ENCODE data around the gene FAR2. TPM values are rescaled to one million over a fixed set of nuclear protein-coding genes. Genes with fewer than 3 reads are reported as not detected.

The FAR2 gene
- total RNA-seq, 1 donor from 2014 or later = 13.6 TPM

GRCh38 chr12:29150462-29150861 lies 1.4 kb downstream of the FAR2 start:
- no peak for DNase-seq (ENCODE audit: low read depth, low spot score)
- Mint-ChIP-seq H3K4me1 (peaks cover 31% of the 10 kb centered on the region), H3K9me3 (no peaks in the 10 kb centered on the region), H3K4me3 (peak overlapping the region; percentile 66), H3K27ac (ENCODE audit: unreplicated experiment) (no peak overlapping the region), H3K36me3 (ENCODE audit: low read depth) (no peaks in the 10 kb centered on the region), H3K27me3 (ENCODE audit: low read depth) (peaks cover 39% of the 10 kb centered on the region)
- no peak for TF ChIP-seq CTCF (conservative IDR thresholded peaks at IDR 0.05)

DNA sequence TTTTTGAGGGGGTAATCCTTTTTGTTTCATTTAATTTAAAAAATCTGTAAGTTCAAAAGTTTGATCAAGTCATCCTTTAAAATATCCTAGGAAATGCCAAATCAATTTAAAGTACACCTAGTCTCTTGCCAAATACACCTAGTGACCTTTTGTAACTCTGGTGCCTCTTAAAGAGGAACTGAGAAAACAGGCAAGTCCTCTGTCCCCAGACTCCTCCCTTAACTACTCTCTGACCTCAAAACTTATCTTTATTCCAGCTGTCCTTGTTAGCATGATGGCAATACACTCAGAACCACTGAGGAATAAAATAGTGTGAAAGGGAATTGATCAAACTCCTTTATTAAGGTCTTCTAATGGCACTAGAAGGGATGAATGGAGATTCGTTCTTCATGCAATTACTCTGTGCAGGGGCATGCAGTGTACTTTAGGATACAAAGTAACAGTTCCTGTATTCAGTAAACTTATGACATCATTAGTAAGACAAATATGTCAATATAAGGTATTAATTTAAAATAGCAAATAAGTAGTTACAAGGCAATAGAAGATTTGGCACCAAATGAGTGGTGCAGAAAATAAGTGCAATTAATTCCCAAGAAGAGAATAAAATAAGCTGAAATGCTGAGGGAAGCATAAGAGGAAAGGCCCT lies 3.3 kb downstream of the FAR2 start:
- DNase-seq (ENCODE audit: low read depth, low spot score) = no peak
- H3K4me1 Mint-ChIP-seq = peaks cover 31% of the 10 kb centered on the region
- H3K27me3 Mint-ChIP-seq (ENCODE audit: low read depth) = peaks cover 31% of the 10 kb centered on the region
- no peak overlapping the region for H3K4me3 Mint-ChIP-seq
- no peak for TF ChIP-seq CTCF (conservative IDR thresholded peaks at IDR 0.05)
- H3K9me3 Mint-ChIP-seq = no peaks in the 10 kb centered on the region
- no peaks in the 10 kb centered on the region for H3K36me3 Mint-ChIP-seq (ENCODE audit: low read depth)
- H3K27ac Mint-ChIP-seq (ENCODE audit: unreplicated experiment) = no peak overlapping the region

DNA sequence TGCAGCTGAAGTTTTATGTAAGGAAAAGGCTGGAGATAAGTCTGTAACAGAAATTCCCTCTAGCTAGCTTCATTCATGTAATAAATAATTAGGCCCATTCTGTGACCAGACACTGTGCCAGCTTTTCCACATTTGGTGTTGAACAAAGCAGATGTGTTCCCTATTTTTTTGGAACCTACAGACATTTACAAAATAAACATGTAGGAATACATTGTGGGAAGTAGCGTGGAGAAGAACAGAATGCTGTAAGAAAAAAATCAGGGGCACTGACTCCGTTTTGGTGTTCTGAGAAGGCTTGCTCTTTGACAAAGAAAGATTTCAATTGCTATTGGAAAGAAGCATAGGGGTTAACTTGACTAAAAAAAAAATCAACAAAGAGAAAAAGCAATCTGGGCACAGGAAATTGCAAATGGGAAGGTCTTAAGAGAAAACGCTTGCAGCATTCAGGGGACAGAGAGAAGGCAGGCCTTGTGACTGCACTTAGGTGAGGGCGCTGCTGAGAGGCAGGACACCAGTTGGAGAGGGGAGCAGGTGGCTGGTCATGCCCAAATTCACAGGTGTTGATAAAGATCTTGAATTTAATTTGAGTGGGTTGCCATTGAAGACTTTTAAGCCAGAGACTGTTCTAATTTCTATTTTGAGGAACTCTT lies 4.0 kb downstream of the FAR2 start:
- H3K27ac Mint-ChIP-seq (ENCODE audit: unreplicated experiment) = peak overlapping the region; percentile 30
- H3K4me3 Mint-ChIP-seq = no peak overlapping the region
- H3K27me3 Mint-ChIP-seq (ENCODE audit: low read depth) = peaks cover 24% of the 10 kb centered on the region
- peaks cover 29% of the 10 kb centered on the region for H3K4me1 Mint-ChIP-seq
- no peaks in the 10 kb centered on the region for H3K36me3 Mint-ChIP-seq (ENCODE audit: low read depth)
- H3K9me3 Mint-ChIP-seq = no peaks in the 10 kb centered on the region
- DNase-seq (ENCODE audit: low read depth, low spot score) = no peak
- TF ChIP-seq CTCF (conservative IDR thresholded peaks at IDR 0.05) = no peak

DNA sequence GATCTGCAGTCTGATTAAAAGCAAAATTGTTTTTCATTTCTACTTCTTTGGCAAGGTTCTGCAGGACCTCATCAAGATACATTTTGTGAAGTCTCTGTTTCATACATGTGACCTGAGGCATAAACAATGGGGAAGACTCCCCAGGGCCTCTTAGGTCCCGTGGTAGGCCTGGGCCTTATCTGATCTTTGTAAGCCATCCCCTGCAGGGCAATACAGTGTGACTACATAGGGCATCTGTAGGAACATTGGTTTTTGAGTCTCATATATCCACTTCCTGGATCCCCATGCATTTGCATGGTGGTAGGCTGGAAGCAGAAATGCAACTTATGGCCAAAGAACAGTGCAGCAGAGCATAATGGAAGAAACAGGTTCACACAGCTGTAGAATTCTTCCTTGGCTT lies 6.0 kb downstream of the FAR2 start:
- TF ChIP-seq CTCF (conservative IDR thresholded peaks at IDR 0.05) = no peak
- H3K9me3 Mint-ChIP-seq = no peaks in the 10 kb centered on the region

GRCh38 chr12:29157486-29157946 lies 8.4 kb downstream of the FAR2 start:
- Mint-ChIP-seq H3K27ac (ENCODE audit: unreplicated experiment) (no peak overlapping the region), H3K36me3 (ENCODE audit: low read depth) (no peaks in the 10 kb centered on the region), H3K27me3 (ENCODE audit: low read depth) (no peaks in the 10 kb centered on the region), H3K4me3 (no peak overlapping the region), H3K9me3 (no peaks in the 10 kb centered on the region), H3K4me1 (peaks cover 13% of the 10 kb centered on the region)
- no peak for TF ChIP-seq CTCF (conservative IDR thresholded peaks at IDR 0.05)
- DNase-seq (ENCODE audit: low read depth, low spot score) = no peak

More for the DNA sequence above, 6.0 kb downstream of the FAR2 start:
- H3K4me1 Mint-ChIP-seq = peaks cover 18% of the 10 kb centered on the region
- H3K27ac Mint-ChIP-seq (ENCODE audit: unreplicated experiment) = no peak overlapping the region
- no peak for DNase-seq (ENCODE audit: low read depth, low spot score)
- H3K4me3 Mint-ChIP-seq = no peak overlapping the region
- H3K27me3 Mint-ChIP-seq (ENCODE audit: low read depth) = peaks cover 9% of the 10 kb centered on the region
- no peaks in the 10 kb centered on the region for H3K36me3 Mint-ChIP-seq (ENCODE audit: low read depth)
